ENCODE results near the gene PLEKHJ1. TPM values are rescaled to one million over a fixed set of nuclear protein-coding genes. Genes with fewer than 3 reads are reported as not detected.
A peak's percentile ranks its signal among the peaks of the same experiment; 100 is the strongest.

The PLEKHJ1 gene
- total and polyA plus RNA-seq, 2 of the 8 experiments (the other 6 are each of a cell fraction or from before 2014, with no cell fraction given) = 135 to 187 TPM

GRCh38 chr19:2249880-2250765 is 14.0 kb upstream of the PLEKHJ1 start:
- DNase-seq (ENCODE audit: low read depth in 1 of 2, low spot score in 2 of 2) (peak in 1 of 2 experiments; percentile 67), FAIRE-seq (no peak)
- no peak overlapping the region for H3K18ac ChIP-seq (ENCODE audit: extremely low read depth, low read length)
- peak overlapping the region; percentile 51; the same call in 1 of the 2 replicates for H4K8ac ChIP-seq (ENCODE audit: extremely low read depth, insufficient read depth, low read length)
- no peak overlapping the region for H3K4me2 ChIP-seq (ENCODE audit: insufficient read depth in 1 of 2, low read depth in 2 of 2, low read length in 2 of 2)
- POLR2A ChIA-PET (ENCODE audit: partially characterized antibody) = interaction anchor here (0.6 to 18.7 kb wide), 15 partner anchors 8 to 345 kb away, joined by 3 to 330 read pairs (median 4); partner anchors contain the start of genes ADAT3, PLEKHJ1, SCAMP4 and SF3A2
- H2AFZ ChIP-seq (ENCODE audit: low read length) = no peak overlapping the region
- H2BK15ac ChIP-seq (ENCODE audit: low read length) = no peak overlapping the region
- H3K4me3 ChIP-seq (ENCODE audit: extremely low read depth in 1 of 4, insufficient read depth in 2 of 4, low read depth in 3 of 4, low read length in 4 of 4) = no peak overlapping the region
- no peak overlapping the region for H3K23ac ChIP-seq (ENCODE audit: insufficient read length)
- no peak overlapping the region for H3K4ac ChIP-seq (replicated peaks; ENCODE audit: insufficient read length, low read depth, low read length)
- no peak overlapping the region for H2BK120ac ChIP-seq (replicated peaks; ENCODE audit: low read depth, low read length)
- WGBS, 2 experiments (ENCODE audit: extremely low coverage in 1 of 2, insufficient coverage in 1 of 2, insufficient read length in 1 of 2, insufficient replicate concordance in 2 of 2, low coverage in 1 of 2, low lambda C conversion rate in 2 of 2, missing lambda C conversion rate in 1 of 2) = 88% methylated on average over 38 of the region's 43 CpGs; no CpG with 5 or more reads in 1 of the 2 experiments
- CTCF ChIA-PET (ENCODE audit: partially characterized antibody) = interaction anchor here (0.9 to 1.6 kb wide), 4 partner anchors 11 to 65 kb away, joined by 3 to 8 read pairs (median 5); no protein-coding TSS in a partner anchor
- no peak overlapping the region for H3K9ac ChIP-seq (replicated peaks in 1 of 4; ENCODE audit: extremely low read depth in 1 of 4, low read depth in 3 of 4, low read length in 3 of 4)
- H2BK5ac ChIP-seq (ENCODE audit: low read depth, low read length) = no peak overlapping the region
- H3K9me3 ChIP-seq (ENCODE audit: insufficient read depth in 2 of 2, low read depth in 1 of 2, low read length in 1 of 2) = no peaks in the 10 kb centered on the region; a peak in 1 of 4 replicates
- peaks cover 11 to 19% of the 10 kb centered on the region in 2 experiments for H4K20me1 ChIP-seq (replicated peaks in 1 of 2; ENCODE audit: control insufficient read depth in 1 of 2, insufficient read depth in 2 of 2, low read length in 2 of 2)
- H4K91ac ChIP-seq (replicated peaks; ENCODE audit: insufficient read length, low read length) = no peak overlapping the region
- H3K36me3 ChIP-seq (ENCODE audit: control insufficient read depth in 2 of 4, insufficient read depth in 4 of 4, low read length in 3 of 4) = peaks cover 13 to 27% (median 21%) of the 10 kb centered on the region in 4 experiments
- H3K79me1 ChIP-seq (ENCODE audit: low read depth, low read length) = no peaks in the 10 kb centered on the region; the same call in 1 of the 2 replicates
- no peak overlapping the region for H4K5ac ChIP-seq (ENCODE audit: insufficient read length, low read depth, low read length)
- peaks cover 0 to 4% (median under 1%) of the 10 kb centered on the region in 4 experiments; a peak in 3 of 7 replicates for H3K4me1 ChIP-seq (replicated peaks in 1 of 4; ENCODE audit: control insufficient read depth in 3 of 4, insufficient read depth in 4 of 4, low read length in 3 of 4)
- no peak overlapping the region for H3K14ac ChIP-seq (ENCODE audit: insufficient read length)
- H3K79me2 ChIP-seq (ENCODE audit: control insufficient read depth in 1 of 2, insufficient read depth in 2 of 2, low read length in 2 of 2) = no peaks in the 10 kb centered on the region; a peak in 1 of 4 replicates
- no peak overlapping the region for H2BK12ac ChIP-seq (ENCODE audit: low read depth, low read length)
- no peak overlapping the region for H3K27ac ChIP-seq (ENCODE audit: low read depth, low read length)
- no peak overlapping the region for H2AK5ac ChIP-seq (ENCODE audit: low read depth, low read length)
- no peak overlapping the region for H2BK20ac ChIP-seq (ENCODE audit: low read length)
- no peak overlapping the region for H3K56ac ChIP-seq (replicated peaks; ENCODE audit: insufficient read length, low read depth, low read length)
- H3K27me3 ChIP-seq (replicated peaks in 1 of 4; ENCODE audit: control insufficient read depth in 3 of 4, extremely low read depth in 1 of 4, insufficient read depth in 3 of 4, low read length in 3 of 4) = peaks cover 0 to 23% (median 12%) of the 10 kb centered on the region in 4 experiments; a peak in 6 of 7 replicates
- peaks cover 12% of the 10 kb centered on the region; the same call in 1 of the 2 replicates for H3K23me2 ChIP-seq (ENCODE audit: low read depth, low read length)
- TF ChIP-seq CBX5 (IDR thresholded peaks at IDR 0.05; ENCODE audit: low read depth, low read length) (no peak), CHD2 (IDR thresholded peaks at IDR 0.05; ENCODE audit: low read length) (no peak), HDAC2 (IDR thresholded peaks at IDR 0.05; ENCODE audit: borderline replicate concordance in 1 of 2, low read depth in 2 of 2, low read length in 2 of 2) (no peak), POLR2AphosphoS5 (IDR thresholded peaks at IDR 0.05; ENCODE audit: low read depth, low read length) (peak; percentile 25), KDM5A (IDR thresholded peaks at IDR 0.05; ENCODE audit: low read length) (no peak), RBBP5 (IDR thresholded peaks at IDR 0.05; ENCODE audit: borderline replicate concordance, low read depth, low read length) (no peak), JUND (IDR thresholded peaks at IDR 0.05; ENCODE audit: low read length) (no peak), POLR2A (IDR thresholded peaks at IDR 0.05; ENCODE audit: control extremely low read depth in 1 of 2, low read depth in 2 of 2, low read length in 2 of 2) (0 out of 3 replicates have a peak, but pooled peaks of 1 of the 2 experiments have one; percentile 23), BCL11A (IDR thresholded peaks at IDR 0.05; ENCODE audit: low read depth in 2 of 2, low read length in 2 of 2) (no peak), YY1 (IDR thresholded peaks at IDR 0.05; ENCODE audit: low read depth, low read length) (no peak), TCF12 (IDR thresholded peaks at IDR 0.05; ENCODE audit: low read depth, low read length) (no peak), ASH2L (IDR thresholded peaks at IDR 0.05; ENCODE audit: low read length) (no peak)
